HCT116 (cell line): ENCODE data around the gene CNST. TPM values are rescaled to one million over a fixed set of nuclear protein-coding genes. Genes with fewer than 3 reads are reported as not detected.

ENCODE experiments used
- ATAC-seq: fragments of 200-7000 bp; cut with Tn5 transposase; 2 replicates; pipeline ENCODE4 v1.9.1; 2020; ENCODE audit warnings: mild to moderate bottlenecking, moderate library complexity
- BruUV-seq: library from RNA; stranded (reverse); fragments of 400-500 nt; replicated peaks from 2 replicates; lab custom pipeline; 2021; lab: Mats Ljungman, UMichigan
- CTCF ChIA-PET: fragments of 300-600 bp; sonication (Branson Sonifier 250); formaldehyde crosslinking; loops from one replicate; lab custom pipeline; 2021; ENCODE audit warnings: antibody characterized with exemption; lab: Charles Lee
- POLR2A ChIA-PET: fragments of 300-600, 350-600 bp; sonication (Branson Sonifier 250); formaldehyde crosslinking; loops from one replicate; lab custom pipeline; 2021; ENCODE audit warnings: antibody characterized with exemption; lab: Charles Lee
- RAD21 ChIA-PET, 2 experiments: fragments of 300-600 bp; sonication (Branson Sonifier 250); formaldehyde crosslinking; loops; one replicate each; lab custom pipeline; 2023; ENCODE audit warnings: low total read pairs in 2 of 2; ENCODE audit not compliant: uncharacterized antibody in 2 of 2, unreplicated experiment in 2 of 2, low non-redundant PET in 1 of 2; lab: Charles Lee
- DNase-seq: peaks from one replicate; pipeline ENCODE4 v3.0.0-alpha.2; 2010; ENCODE audit warnings: low read depth, low spot score
- H2AFZ ChIP-seq: fragments of 200-600 bp; shearing (Covaris generic), sonication (generic); 2 replicates; pipeline ENCODE4 v1.6.1; 2017; ENCODE audit warnings: low read depth, mixed run types, mixed read lengths, antibody characterized with exemption, low read length; ENCODE audit not compliant: poor library complexity, severe bottlenecking
- H3K27ac ChIP-seq: 2 replicates; pipeline ENCODE4 v1.5.1; 2012; ENCODE audit warnings: low read depth, low read length
- H3K27me3 ChIP-seq: fragments of 200-600 bp; sonication (generic); 2 replicates; pipeline ENCODE4 v1.6.1; 2016; ENCODE audit warnings: mixed run types, low read length, mixed read lengths; ENCODE audit not compliant: insufficient read depth
- H3K36me3 ChIP-seq, 2 experiments: fragments of 200-500 bp in 1 of 2; fragments of 200-600 bp in 1 of 2; sonication (Bioruptor generic) in 1 of 2; sonication (generic) in 1 of 2; 2 replicates each; pipeline versions ENCODE4 v1.5.1 to v1.6.1; 2014 to 2016; ENCODE audit warnings: low read length in 2 of 2, inconsistent platforms in 1 of 2, mixed read lengths in 1 of 2, mixed run types in 1 of 2; ENCODE audit not compliant: insufficient read depth in 2 of 2, control insufficient read depth in 1 of 2
- H3K4me1 ChIP-seq, 2 experiments: fragments of 200-600 bp in 1 of 2; sonication (generic) in 1 of 2; 2 replicates each; pipeline versions ENCODE4 v1.5.1 to v1.6.1; 2012 to 2017; ENCODE audit warnings: low read length in 2 of 2, inconsistent platforms in 1 of 2, mild to moderate bottlenecking in 1 of 2, mixed read lengths in 1 of 2, mixed run types in 1 of 2, moderate library complexity in 1 of 2; ENCODE audit not compliant: insufficient read depth in 2 of 2, control insufficient read depth in 1 of 2
- H3K4me2 ChIP-seq: fragments of 200-600 bp; sonication (generic); 2 replicates; pipeline ENCODE4 v1.6.1; 2017; ENCODE audit warnings: mixed run types, low read length, mixed read lengths
- H3K4me3 ChIP-seq, 2 experiments: fragments of 200-600 bp in 1 of 2; sonication (generic) in 1 of 2; replicated peaks in 1 of 2; 2 replicates each; pipeline ENCODE4 v1.5.1; 2011 to 2016; ENCODE audit warnings: low read length in 2 of 2, control low read depth in 1 of 2, low read depth in 1 of 2, mild to moderate bottlenecking in 1 of 2, mixed read lengths in 1 of 2, mixed run types in 1 of 2
- H3K79me2 ChIP-seq: fragments of 200-600 bp; sonication (generic); 2 replicates; pipeline ENCODE4 v1.6.1; 2017; ENCODE audit warnings: mild to moderate bottlenecking, mixed run types, low read length, moderate library complexity, mixed read lengths; ENCODE audit not compliant: insufficient read depth
- H3K9ac ChIP-seq: fragments of 200-600 bp; sonication (generic); 2 replicates; pipeline ENCODE4 v1.6.1; 2016; ENCODE audit warnings: low read length, mixed read lengths
- H3K9me2 ChIP-seq: fragments of 200-600 bp; sonication (generic), shearing (Covaris generic); 2 replicates; pipeline ENCODE4 v1.6.1; 2017; ENCODE audit warnings: mixed run types, mild to moderate bottlenecking, moderate library complexity; ENCODE audit not compliant: insufficient read depth
- H3K9me3 ChIP-seq, 2 experiments: fragments of 200-500 bp in 1 of 2; fragments of 200-600 bp in 1 of 2; sonication (Bioruptor generic) in 1 of 2; sonication (generic) in 1 of 2; 2 replicates each; pipeline ENCODE4 v1.6.1; 2014 to 2017; ENCODE audit warnings: low read length in 2 of 2, mixed read lengths in 2 of 2, inconsistent platforms in 1 of 2, low read depth in 1 of 2, mild to moderate bottlenecking in 1 of 2, mixed run types in 1 of 2, moderate library complexity in 1 of 2; ENCODE audit not compliant: control insufficient read depth in 1 of 2, insufficient read depth in 1 of 2
- H4K20me1 ChIP-seq: fragments of 200-600 bp; sonication (generic), shearing (Covaris generic); 2 replicates; pipeline ENCODE4 v1.6.1; 2017; ENCODE audit warnings: mixed run types, mild to moderate bottlenecking, moderate library complexity; ENCODE audit not compliant: insufficient read depth
- CBX3 ChIP-seq: IDR thresholded peaks from 2 replicates; pipeline ENCODE4 v1.6.1; 2012; ENCODE audit warnings: low read depth
- CEBPB ChIP-seq: IDR thresholded peaks from 2 replicates; pipeline ENCODE4 v1.6.1; 2012; ENCODE audit warnings: low read depth
- EZH2phosphoT487 ChIP-seq: fragments of 200-600 bp; IDR thresholded peaks from 2 replicates; pipeline ENCODE4 v1.6.1; 2018; ENCODE audit warnings: antibody characterized with exemption, borderline replicate concordance
- JUND ChIP-seq: IDR thresholded peaks from 2 replicates; pipeline ENCODE4 v1.6.1; 2012
- POLR2AphosphoS5 ChIP-seq: IDR thresholded peaks from 2 replicates; pipeline ENCODE4 v1.6.1; 2011; ENCODE audit warnings: mild to moderate bottlenecking, low read depth, low read length, moderate library complexity
- SIN3A ChIP-seq: IDR thresholded peaks from 2 replicates; pipeline ENCODE4 v1.6.1; 2012; ENCODE audit warnings: low read depth
- SP1 ChIP-seq: IDR thresholded peaks from 2 replicates; pipeline ENCODE4 v1.6.1; 2012; ENCODE audit warnings: low read depth
- YY1 ChIP-seq: IDR thresholded peaks from 2 replicates; pipeline ENCODE4 v1.6.1; 2011; ENCODE audit warnings: low read length, low read depth, moderate library complexity, mild to moderate bottlenecking; ENCODE audit not compliant: insufficient replicate concordance; ENCODE audit errors: extremely low read depth
- ZFX ChIP-seq: fragments of 450-650 bp; IDR thresholded peaks from 2 replicates; pipeline ENCODE4 v1.6.1; 2017
- intact Hi-C: fragments of 100-400 bp; cut with micrococcal nuclease; formaldehyde crosslinking; loops from 2 replicates; pipeline ENCODE4 v1.10.0; 2022
- total RNA-seq: library from RNA; stranded (reverse); gene quantifications from one replicate; pipeline ENCODE4 v1.2.1, GENCODE V29; 2021; ENCODE audit not compliant: unreplicated experiment
- TF ChIP-seq, protein P1 (sequence below): IDR thresholded peaks from 2 replicates; pipeline ENCODE4 v1.6.1; 2011; ENCODE audit warnings: mild to moderate bottlenecking, low read length, moderate library complexity; ENCODE audit not compliant: insufficient replicate concordance; ENCODE audit errors: extremely low read depth
- TF ChIP-seq, protein P2 (sequence below): IDR thresholded peaks from 2 replicates; pipeline ENCODE4 v1.6.1; 2012
- TF ChIP-seq, protein P3 (sequence below), 3 experiments: fragments of 200-600 bp in 1 of 3; sonication (generic) in 1 of 3; IDR thresholded peaks in 2 of 3; conservative IDR thresholded peaks in 1 of 3; 2 replicates each; pipeline ENCODE4 v1.5.1; 2012 to 2017; ENCODE audit warnings: low read depth in 2 of 3, low read length in 2 of 3, antibody characterized with exemption in 1 of 3, borderline replicate concordance in 1 of 3, control low read depth in 1 of 3, mild to moderate bottlenecking in 1 of 3, mixed read lengths in 1 of 3, mixed run types in 1 of 3, moderate library complexity in 1 of 3; ENCODE audit not compliant: insufficient read depth in 1 of 3
- TF ChIP-seq, protein P4 (sequence below): IDR thresholded peaks from 2 replicates; pipeline ENCODE4 v1.6.1; 2012; ENCODE audit warnings: low read depth

Gene CNST
- total RNA-seq, 1 experiment from 2014 or later = 13.5 TPM

DNA sequence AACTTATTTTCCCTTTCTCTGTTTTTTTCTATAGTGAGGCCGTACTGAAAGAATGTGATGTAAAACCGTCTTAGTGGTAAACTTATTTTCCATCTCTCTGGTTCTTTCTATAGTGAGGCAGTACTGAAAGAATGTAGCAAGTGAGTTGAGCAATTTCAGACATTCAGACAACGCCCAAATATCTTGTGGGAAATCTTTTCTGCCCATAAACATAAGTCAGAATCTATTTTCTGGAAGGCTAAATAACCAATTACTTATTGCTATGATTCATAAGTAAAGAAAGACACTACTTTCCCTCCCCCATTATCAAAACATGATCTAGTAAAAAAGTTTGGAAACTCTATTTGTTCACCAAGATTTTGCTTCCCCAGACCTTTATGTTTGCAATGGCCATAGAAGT, 139.1 kb downstream of the CNST start:
- POLR2A ChIA-PET = no interaction called here
- H3K4me1 ChIP-seq = no peaks in the 10 kb centered on the region
- no peak overlapping the region for H3K4me3 ChIP-seq
- no peaks in the 10 kb centered on the region for H4K20me1 ChIP-seq
- RAD21 ChIA-PET = no interaction called here
- DNase-seq = no peak
- no peak overlapping the region for H3K27ac ChIP-seq
- H2AFZ ChIP-seq = no peak overlapping the region
- BruUV-seq = no TSS peak
- no peaks in the 10 kb centered on the region for H3K79me2 ChIP-seq
- no peaks in the 10 kb centered on the region for H3K36me3 ChIP-seq
- no peak overlapping the region for H3K4me2 ChIP-seq
- H3K9me2 ChIP-seq = no peaks in the 10 kb centered on the region
- H3K27me3 ChIP-seq = no peaks in the 10 kb centered on the region
- no peak for ATAC-seq
- CTCF ChIA-PET = no interaction called here
- H3K9me3 ChIP-seq = no peaks in the 10 kb centered on the region
- H3K9ac ChIP-seq = no peak overlapping the region
- TF ChIP-seq, protein P1, sequence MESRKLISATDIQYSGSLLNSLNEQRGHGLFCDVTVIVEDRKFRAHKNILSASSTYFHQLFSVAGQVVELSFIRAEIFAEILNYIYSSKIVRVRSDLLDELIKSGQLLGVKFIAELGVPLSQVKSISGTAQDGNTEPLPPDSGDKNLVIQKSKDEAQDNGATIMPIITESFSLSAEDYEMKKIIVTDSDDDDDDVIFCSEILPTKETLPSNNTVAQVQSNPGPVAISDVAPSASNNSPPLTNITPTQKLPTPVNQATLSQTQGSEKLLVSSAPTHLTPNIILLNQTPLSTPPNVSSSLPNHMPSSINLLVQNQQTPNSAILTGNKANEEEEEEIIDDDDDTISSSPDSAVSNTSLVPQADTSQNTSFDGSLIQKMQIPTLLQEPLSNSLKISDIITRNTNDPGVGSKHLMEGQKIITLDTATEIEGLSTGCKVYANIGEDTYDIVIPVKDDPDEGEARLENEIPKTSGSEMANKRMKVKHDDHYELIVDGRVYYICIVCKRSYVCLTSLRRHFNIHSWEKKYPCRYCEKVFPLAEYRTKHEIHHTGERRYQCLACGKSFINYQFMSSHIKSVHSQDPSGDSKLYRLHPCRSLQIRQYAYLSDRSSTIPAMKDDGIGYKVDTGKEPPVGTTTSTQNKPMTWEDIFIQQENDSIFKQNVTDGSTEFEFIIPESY = no peak
- TF ChIP-seq ZFX = no peak
- no peak for TF ChIP-seq YY1
- TF ChIP-seq, protein P2, sequence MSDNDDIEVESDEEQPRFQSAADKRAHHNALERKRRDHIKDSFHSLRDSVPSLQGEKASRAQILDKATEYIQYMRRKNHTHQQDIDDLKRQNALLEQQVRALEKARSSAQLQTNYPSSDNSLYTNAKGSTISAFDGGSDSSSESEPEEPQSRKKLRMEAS = no peak
- TF ChIP-seq CEBPB = no peak
- TF ChIP-seq SP1 = no peak
- TF ChIP-seq, protein P3, sequence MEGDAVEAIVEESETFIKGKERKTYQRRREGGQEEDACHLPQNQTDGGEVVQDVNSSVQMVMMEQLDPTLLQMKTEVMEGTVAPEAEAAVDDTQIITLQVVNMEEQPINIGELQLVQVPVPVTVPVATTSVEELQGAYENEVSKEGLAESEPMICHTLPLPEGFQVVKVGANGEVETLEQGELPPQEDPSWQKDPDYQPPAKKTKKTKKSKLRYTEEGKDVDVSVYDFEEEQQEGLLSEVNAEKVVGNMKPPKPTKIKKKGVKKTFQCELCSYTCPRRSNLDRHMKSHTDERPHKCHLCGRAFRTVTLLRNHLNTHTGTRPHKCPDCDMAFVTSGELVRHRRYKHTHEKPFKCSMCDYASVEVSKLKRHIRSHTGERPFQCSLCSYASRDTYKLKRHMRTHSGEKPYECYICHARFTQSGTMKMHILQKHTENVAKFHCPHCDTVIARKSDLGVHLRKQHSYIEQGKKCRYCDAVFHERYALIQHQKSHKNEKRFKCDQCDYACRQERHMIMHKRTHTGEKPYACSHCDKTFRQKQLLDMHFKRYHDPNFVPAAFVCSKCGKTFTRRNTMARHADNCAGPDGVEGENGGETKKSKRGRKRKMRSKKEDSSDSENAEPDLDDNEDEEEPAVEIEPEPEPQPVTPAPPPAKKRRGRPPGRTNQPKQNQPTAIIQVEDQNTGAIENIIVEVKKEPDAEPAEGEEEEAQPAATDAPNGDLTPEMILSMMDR (IDR thresholded peaks at IDR 0.05 in 2 of 3, conservative IDR thresholded peaks at IDR 0.05 in 1 of 3; ENCODE audit: borderline replicate concordance in 1 of 3, insufficient read depth in 1 of 3, low read depth in 2 of 3, low read length in 2 of 3) = no peak
- TF ChIP-seq CBX3 = no peak
- TF ChIP-seq SIN3A = no peak
- no peak for TF ChIP-seq JUND
- TF ChIP-seq, protein P4, sequence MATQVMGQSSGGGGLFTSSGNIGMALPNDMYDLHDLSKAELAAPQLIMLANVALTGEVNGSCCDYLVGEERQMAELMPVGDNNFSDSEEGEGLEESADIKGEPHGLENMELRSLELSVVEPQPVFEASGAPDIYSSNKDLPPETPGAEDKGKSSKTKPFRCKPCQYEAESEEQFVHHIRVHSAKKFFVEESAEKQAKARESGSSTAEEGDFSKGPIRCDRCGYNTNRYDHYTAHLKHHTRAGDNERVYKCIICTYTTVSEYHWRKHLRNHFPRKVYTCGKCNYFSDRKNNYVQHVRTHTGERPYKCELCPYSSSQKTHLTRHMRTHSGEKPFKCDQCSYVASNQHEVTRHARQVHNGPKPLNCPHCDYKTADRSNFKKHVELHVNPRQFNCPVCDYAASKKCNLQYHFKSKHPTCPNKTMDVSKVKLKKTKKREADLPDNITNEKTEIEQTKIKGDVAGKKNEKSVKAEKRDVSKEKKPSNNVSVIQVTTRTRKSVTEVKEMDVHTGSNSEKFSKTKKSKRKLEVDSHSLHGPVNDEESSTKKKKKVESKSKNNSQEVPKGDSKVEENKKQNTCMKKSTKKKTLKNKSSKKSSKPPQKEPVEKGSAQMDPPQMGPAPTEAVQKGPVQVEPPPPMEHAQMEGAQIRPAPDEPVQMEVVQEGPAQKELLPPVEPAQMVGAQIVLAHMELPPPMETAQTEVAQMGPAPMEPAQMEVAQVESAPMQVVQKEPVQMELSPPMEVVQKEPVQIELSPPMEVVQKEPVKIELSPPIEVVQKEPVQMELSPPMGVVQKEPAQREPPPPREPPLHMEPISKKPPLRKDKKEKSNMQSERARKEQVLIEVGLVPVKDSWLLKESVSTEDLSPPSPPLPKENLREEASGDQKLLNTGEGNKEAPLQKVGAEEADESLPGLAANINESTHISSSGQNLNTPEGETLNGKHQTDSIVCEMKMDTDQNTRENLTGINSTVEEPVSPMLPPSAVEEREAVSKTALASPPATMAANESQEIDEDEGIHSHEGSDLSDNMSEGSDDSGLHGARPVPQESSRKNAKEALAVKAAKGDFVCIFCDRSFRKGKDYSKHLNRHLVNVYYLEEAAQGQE = no peak
- no peak for TF ChIP-seq POLR2AphosphoS5
- no peak for TF ChIP-seq EZH2phosphoT487
- intact Hi-C loops = no loop called here
